ENCODE data around the gene ADAM12.

GRCh38 chr10:126315494-126316177, 72.6 kb downstream of the ADAM12 start:
- no peak for TF ChIP-seq CTCF (IDR thresholded peaks at IDR 0.05; ENCODE audit: extremely low read depth in 1 of 2, insufficient read depth in 1 of 2, low read depth in 1 of 2, low read length in 2 of 2)
- no peak for TF ChIP-seq POLR2A (IDR thresholded peaks at IDR 0.05; ENCODE audit: low read depth, low read length)
- no peak for TF ChIP-seq FOS (IDR thresholded peaks at IDR 0.05; ENCODE audit: borderline replicate concordance, insufficient read depth, low read length)
- TF ChIP-seq EZH2 (IDR thresholded peaks at IDR 0.05; ENCODE audit: borderline replicate concordance, low read depth, low read length, severe bottlenecking): no peak
- no peak for TF ChIP-seq MAX (IDR thresholded peaks at IDR 0.05; ENCODE audit: insufficient read depth, insufficient read length)
- TF ChIP-seq MYC (IDR thresholded peaks at IDR 0.05; ENCODE audit: low read depth, low read length): no peak
- no peak for TF ChIP-seq POLR2AphosphoS5 (IDR thresholded peaks at IDR 0.05; ENCODE audit: insufficient read depth, low read depth, low read length)
- TF ChIP-seq GATA2 (IDR thresholded peaks at IDR 0.05; ENCODE audit: insufficient read depth, insufficient read length, low read depth, low read length): no peak
- TF ChIP-seq JUN (IDR thresholded peaks at IDR 0.05; ENCODE audit: borderline replicate concordance, insufficient read depth, insufficient read length, low read depth): no peak
